MM.1S (cell line): Measurements from ENCODE around the gene FXYD2.

Source experiments
- EZH2phosphoT487 ChIP-seq: fragments of 300-600 bp; sonication (generic); IDR thresholded peaks from 2 replicates; pipeline ENCODE4 v1.6.1; 2018; ENCODE audit warnings: antibody characterized with exemption, low read length
- TF ChIP-seq, protein P1 (sequence below): fragments of 300-600 bp; sonication (generic); IDR thresholded peaks from 2 replicates; pipeline ENCODE4 v1.5.1; 2016; ENCODE audit warnings: antibody characterized with exemption, low read length, mixed read lengths

GRCh38 chr11:117859061-117859460 is 34.5 kb upstream of the FXYD2 start:
- TF ChIP-seq, protein P1, sequence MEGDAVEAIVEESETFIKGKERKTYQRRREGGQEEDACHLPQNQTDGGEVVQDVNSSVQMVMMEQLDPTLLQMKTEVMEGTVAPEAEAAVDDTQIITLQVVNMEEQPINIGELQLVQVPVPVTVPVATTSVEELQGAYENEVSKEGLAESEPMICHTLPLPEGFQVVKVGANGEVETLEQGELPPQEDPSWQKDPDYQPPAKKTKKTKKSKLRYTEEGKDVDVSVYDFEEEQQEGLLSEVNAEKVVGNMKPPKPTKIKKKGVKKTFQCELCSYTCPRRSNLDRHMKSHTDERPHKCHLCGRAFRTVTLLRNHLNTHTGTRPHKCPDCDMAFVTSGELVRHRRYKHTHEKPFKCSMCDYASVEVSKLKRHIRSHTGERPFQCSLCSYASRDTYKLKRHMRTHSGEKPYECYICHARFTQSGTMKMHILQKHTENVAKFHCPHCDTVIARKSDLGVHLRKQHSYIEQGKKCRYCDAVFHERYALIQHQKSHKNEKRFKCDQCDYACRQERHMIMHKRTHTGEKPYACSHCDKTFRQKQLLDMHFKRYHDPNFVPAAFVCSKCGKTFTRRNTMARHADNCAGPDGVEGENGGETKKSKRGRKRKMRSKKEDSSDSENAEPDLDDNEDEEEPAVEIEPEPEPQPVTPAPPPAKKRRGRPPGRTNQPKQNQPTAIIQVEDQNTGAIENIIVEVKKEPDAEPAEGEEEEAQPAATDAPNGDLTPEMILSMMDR, result no peak
- no peak for TF ChIP-seq EZH2phosphoT487
